Skin epidermis (tissue), 12 donors: Measurements from ENCODE around the gene ADCYAP1.

ENCODE experiments used
- H3K27ac ChIP-seq, 21 experiments: fragments of 200-600 bp; sonication (generic) in 11 of 21; one replicate each; pipeline ENCODE4 v1.5.0; 2020; ENCODE audit warnings: mild to moderate bottlenecking in 3 of 21, inconsistent platforms in 2 of 21, moderate library complexity in 2 of 21
- H3K4me3 ChIP-seq, 7 experiments: fragments of 200-600 bp; sonication (generic) in 2 of 7; one replicate each; pipeline ENCODE4 v1.5.0; 2020; ENCODE audit warnings: inconsistent platforms in 2 of 7, mild to moderate bottlenecking in 2 of 7, moderate library complexity in 1 of 7

Gene ADCYAP1

DNA sequence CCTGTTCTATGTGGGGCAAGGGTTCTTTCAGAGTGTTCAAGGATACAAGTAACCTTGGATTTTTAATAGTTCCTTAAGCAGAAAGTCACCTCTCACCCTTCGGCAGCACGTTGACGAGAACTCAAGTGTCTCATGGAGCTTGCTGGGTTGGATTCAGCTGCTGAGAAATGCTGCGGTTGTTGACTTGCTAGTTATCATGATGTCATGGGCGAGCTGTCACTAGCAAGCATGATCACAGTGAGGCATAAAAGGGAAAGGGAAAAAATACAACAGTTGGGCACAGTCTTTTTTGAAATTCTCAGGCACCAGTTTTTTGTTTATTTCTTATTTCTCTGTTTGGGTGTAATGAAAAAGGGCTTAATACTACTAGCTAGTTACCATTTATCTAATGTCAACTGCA, 53.2 kb downstream of the ADCYAP1 start:
- Histone ChIP-seq H3K27ac (no peak overlapping the region), H3K4me3 (no peak overlapping the region)

- H3K4me3 ChIP-seq, result no peak overlapping the region
- no peak overlapping the region for H3K27ac ChIP-seq
Measured at GRCh38 chr18:959854-960253, 55.2 kb downstream of the ADCYAP1 start.
